ENCODE data around the gene PROC. TPM values are rescaled to one million over a fixed set of nuclear protein-coding genes. Genes with fewer than 3 reads are reported as not detected.
A peak's percentile ranks its signal among the peaks of the same experiment; 100 is the strongest.

Gene PROC
- not detected for total RNA-seq

- no peak for DNase-seq (ENCODE audit: low spot score)
These were observed at the start of gene PROC for GRCh38 chr2:127418300-127419111. Gene PROC (plus strand): TSS chr2:127418427. CDS start chr2:127419943, 1,516 bp downstream.

GRCh38 chr2:127370010-127370409 is 48.2 kb upstream of the PROC start:
- no peak for DNase-seq (ENCODE audit: low spot score)

- no peak for DNase-seq (ENCODE audit: low spot score)
These were observed 47.2 kb upstream of the PROC start for GRCh38 chr2:127371037-127371436.

GRCh38 chr2:127373362-127374083 is 44.7 kb upstream of the PROC start:
- no peak for DNase-seq (ENCODE audit: low spot score)

- no peak for DNase-seq (ENCODE audit: low spot score)
These were observed 42.0 kb upstream of the PROC start for GRCh38 chr2:127376257-127376656.

GRCh38 chr2:127377262-127377661 is 41.0 kb upstream of the PROC start:
- no peak for DNase-seq (ENCODE audit: low spot score)

GRCh38 chr2:127378720-127379119 is 39.5 kb upstream of the PROC start:
- no peak for DNase-seq (ENCODE audit: low spot score)

GRCh38 chr2:127379712-127380355 is 38.4 kb upstream of the PROC start:
- DNase-seq (ENCODE audit: low spot score), result no peak

- DNase-seq (ENCODE audit: low spot score), result no peak
These were observed 36.5 kb upstream of the PROC start for GRCh38 chr2:127381762-127382161.

GRCh38 chr2:127382831-127383230 is 35.4 kb upstream of the PROC start:
- DNase-seq (ENCODE audit: low spot score), result no peak

GRCh38 chr2:127384529-127384928 is 33.7 kb upstream of the PROC start:
- DNase-seq (ENCODE audit: low spot score), result no peak

GRCh38 chr2:127386246-127386645 is 32.0 kb upstream of the PROC start:
- no peak for DNase-seq (ENCODE audit: low spot score)

GRCh38 chr2:127386764-127387654 is 31.2 kb upstream of the PROC start:
- DNase-seq (ENCODE audit: low spot score), result peak; percentile 80

- peak; percentile 93 for DNase-seq (ENCODE audit: low spot score)
These were observed 30.4 kb upstream of the PROC start, which contains the start of gene MAP3K2 for GRCh38 chr2:127387655-127388422. Gene MAP3K2 (minus strand): TSS chr2:127387975. CDS start chr2:127343129, 44,846 bp downstream.

GRCh38 chr2:127388423-127389164 is 29.6 kb upstream of the PROC start:
- no peak for DNase-seq (ENCODE audit: low spot score)

- DNase-seq (ENCODE audit: low spot score), result no peak
These were observed 28.3 kb upstream of the PROC start for GRCh38 chr2:127389778-127390435.

GRCh38 chr2:127392133-127392827 is 25.9 kb upstream of the PROC start:
- no peak for DNase-seq (ENCODE audit: low spot score)

- DNase-seq (ENCODE audit: low spot score), result no peak
These were observed 25.2 kb upstream of the PROC start for GRCh38 chr2:127392828-127393578.
